DMS114 treated with DMSO at 0.1 percent for 48 hours (cell line): ENCODE results near the gene NRBF2.
"Not testable (repeated sequence)": the region's sequence is repeated elsewhere in the genome, so short reads cannot be mapped to it uniquely, and the experiment has no call there.

Source experiments
- DNase-seq: peaks from one replicate; lab custom pipeline; 2025; ENCODE audit not compliant: unreplicated experiment; lab: John Stamatoyannopoulos, UW

Gene NRBF2

GRCh38 chr10:63116452-63117072 lies 16.6 kb upstream of the NRBF2 start:
- DNase-seq, result no peak

- DNase-seq, result no peak
These were observed 14.1 kb upstream of the NRBF2 start for GRCh38 chr10:63119041-63119440.

GRCh38 chr10:63120554-63120953 lies 12.6 kb upstream of the NRBF2 start:
- no peak for DNase-seq

GRCh38 chr10:63123727-63124362 lies 9.3 kb upstream of the NRBF2 start:
- DNase-seq, result no peak

DNA sequence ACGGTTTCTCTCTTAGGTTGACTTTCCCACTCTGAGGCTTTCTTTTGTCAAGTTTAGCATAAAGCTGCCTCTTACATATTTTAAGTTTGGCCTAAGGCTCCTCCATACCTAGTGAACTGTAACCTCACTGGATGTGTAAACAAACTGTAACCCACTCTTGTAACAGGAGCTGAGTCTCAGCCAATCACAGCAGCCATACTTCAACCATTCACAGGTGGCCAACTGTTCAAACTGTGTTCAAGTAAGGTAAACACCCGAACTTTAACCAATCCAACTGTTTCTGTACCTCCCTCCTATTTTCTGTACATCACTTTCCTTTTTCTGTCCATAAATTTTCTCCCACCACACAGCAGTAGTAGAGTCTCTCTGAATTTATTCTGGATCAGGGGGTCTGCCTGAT lies 7.7 kb upstream of the NRBF2 start:
- no peak for DNase-seq

- no peak for DNase-seq
These were observed 4.7 kb upstream of the NRBF2 start for GRCh38 chr10:63128443-63128842.

- no peak for DNase-seq
These were observed 3.2 kb upstream of the NRBF2 start for GRCh38 chr10:63129888-63130287.

DNA sequence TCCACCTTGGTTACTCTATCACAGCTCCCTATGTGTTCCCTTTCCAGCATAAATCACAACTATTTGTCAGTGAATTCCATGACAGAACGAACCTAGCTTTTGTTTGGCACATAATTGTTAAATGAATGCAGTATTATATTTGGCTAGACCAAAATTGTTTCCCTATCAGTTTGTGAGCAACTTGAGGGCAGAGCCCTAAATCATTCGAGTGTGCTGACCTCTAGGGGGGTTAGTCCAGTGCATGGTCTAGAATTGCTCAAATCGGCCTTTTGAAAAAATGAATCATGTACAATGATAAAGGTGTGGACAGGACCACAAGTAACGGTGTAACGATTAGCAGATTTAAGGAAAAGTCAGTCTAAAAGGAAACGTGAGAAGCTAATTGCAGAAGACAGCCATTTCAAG lies 475 bp upstream of the NRBF2 start:
- DNase-seq, result no peak

DNA sequence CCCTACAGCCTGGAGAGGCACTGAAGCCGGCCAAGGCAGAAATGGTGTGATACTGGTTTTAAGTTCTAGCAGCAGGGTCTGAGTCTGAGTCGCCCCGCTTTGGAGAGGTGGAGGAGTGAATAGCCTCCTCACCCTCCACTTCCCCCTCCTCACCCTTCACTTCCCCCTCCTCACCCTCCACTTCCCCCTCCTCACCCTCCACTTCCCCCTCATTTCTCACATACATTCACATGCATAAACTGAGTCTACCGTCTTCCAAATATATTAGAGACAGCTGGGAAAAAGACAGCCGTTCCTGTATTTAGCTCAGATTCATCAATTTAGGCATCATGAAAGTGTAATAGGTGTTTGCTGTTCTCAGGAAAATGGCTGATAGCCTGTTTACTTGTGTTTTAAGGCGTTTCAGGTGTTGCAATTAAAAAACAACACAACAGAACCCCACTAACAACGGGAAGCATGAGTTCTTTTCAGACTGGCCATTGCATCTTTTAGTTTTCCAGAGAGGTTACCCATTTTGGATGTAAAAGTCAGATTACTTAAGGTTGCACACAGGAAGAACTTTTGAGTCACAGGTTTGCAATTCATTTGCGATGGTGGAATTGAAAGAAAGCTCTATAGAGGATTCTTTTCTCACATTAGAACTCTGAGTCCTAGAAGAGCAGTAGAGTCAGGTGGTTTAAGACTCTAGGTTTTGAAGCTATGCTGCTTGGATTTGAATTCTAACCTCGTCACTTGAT lies 861 bp downstream of the NRBF2 start:
- no peak for DNase-seq

- no peak for DNase-seq
These were observed 4.2 kb downstream of the NRBF2 start for GRCh38 chr10:63137306-63137705.

GRCh38 chr10:63140077-63140476 lies 6.9 kb downstream of the NRBF2 start:
- no peak for DNase-seq

DNA sequence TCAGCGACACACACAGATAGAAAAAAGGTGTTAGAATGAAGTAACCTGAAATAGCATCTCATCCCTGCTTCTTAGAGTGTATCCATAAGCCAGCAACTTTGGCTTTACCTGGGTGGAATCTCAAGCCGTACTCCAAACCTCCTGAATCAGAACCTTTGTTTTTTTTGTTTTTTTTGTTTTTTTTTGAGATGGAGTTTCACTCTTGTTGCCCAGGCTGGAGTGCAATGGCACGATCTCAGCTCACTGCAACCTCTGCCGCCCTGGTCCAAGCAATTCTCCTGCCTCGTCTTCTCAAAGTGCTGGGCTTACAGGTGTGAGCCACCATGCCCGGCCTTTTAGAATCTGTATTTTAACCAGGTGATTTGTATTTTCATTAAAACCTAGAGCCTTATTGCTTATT lies 9.0 kb downstream of the NRBF2 start:
- no peak for DNase-seq

GRCh38 chr10:63143987-63144386 lies 10.9 kb downstream of the NRBF2 start:
- DNase-seq, result no peak

DNA sequence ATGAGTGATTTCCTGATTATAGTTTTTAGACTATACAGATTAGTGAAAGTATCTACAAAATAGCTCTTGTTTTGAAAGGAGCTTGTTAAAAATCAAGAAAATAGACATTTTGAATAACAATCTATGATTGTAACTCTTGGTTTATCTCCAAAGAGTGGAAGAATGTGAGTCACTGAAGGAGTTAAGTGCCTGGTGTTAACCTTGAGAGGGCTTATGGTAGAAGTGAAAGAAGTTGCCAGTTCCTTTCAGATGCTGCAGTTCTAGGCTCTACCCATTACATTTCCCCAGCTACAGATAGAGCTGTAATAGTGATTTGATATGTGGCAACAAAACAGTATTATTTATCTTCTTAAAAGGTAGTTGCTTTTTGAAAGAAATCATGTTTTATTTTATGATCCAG lies 12.7 kb downstream of the NRBF2 start:
- no peak for DNase-seq

DNA sequence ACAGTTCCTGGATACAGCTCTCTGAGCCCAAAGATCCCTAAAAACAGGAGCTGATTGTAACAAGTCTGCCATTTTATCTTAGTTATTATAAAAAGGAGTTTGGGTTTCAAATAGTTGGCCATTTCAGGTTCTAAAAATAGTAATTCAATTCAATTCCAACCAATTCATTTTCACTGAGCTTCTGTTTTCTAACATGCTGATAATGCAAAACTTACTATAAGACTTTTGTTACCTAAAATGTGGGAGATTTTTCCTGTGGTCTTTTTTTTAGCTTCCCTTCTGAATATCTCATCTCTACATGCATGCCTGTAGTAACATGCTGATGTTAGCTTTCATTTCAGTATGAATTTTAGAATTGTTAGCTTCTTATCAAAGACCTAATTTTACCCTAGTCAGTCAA lies 13.4 kb downstream of the NRBF2 start:
- DNase-seq, result no peak

GRCh38 chr10:63150745-63151144 lies 17.6 kb downstream of the NRBF2 start:
- no peak for DNase-seq

- DNase-seq, result not testable (repeated sequence)
These were observed 20.9 kb downstream of the NRBF2 start for GRCh38 chr10:63153868-63154545.

DNA sequence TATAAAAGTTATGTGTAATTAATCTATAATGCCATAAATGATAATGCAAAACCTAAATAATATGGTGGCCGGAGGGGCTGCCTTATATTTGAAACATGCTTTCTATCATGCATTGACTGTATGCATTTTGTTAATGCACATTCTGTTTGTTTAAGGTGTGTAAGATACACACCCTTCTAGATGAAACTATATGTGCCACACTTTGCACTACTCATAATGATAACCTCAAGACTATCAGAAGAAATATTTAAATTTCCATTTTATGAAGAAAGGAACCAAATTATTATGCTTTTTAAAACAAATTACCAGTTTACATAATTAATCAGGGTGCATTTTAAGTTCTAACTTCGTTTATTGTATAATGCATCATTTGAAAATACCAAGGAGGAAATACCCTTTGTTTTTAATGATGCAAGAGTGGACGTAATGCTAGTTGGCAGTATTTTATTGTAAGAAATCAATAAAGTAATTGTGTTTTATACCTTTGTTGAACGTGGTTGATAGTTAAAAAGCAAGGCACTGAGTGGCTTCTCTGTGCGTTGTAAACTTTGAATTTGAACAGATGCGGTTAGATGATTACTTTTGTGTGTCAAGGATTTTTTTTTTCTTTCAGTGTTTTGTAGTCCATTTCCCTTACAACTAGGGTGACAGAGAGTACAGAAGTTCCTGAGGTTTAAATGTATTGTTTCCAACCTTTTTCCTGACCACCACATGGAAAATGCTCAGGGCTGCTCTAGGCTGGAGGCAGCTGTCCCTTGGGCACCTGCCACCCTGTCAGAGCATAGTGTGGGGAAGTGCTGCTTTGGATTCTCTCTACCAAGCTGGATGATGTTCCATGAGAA lies 21.6 kb downstream of the NRBF2 start:
- no peak for DNase-seq

DNA sequence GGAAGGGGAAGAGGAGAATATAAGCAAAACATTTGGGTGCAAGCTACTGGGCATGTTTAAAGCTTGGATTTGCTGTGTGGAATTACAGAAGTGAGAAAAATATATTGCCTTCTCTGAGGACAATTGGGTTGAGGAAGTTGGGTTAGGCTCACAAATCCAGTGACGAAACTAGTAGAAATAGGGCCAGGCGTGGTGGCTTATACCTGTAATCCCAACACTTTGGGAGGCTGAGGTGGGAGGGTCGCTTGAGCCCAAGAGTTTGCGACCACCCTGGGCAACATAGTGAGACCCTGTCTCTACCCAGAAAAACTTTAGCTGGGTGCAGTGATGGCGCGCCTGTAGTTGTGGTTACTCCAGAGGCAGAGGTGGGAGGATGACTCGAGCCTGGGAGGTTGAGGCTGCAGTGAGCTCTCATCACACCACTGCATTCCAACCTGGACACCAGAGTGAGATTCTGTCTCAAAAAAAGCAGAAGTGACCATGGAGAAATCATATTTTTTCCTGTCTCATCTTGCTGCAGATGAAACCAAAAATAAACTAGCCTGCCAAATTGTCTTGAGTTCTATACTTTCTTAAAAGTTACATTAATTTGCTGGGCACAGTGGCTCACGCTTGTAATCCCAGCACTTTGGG lies 22.4 kb downstream of the NRBF2 start:
- DNase-seq, result no peak

DNA sequence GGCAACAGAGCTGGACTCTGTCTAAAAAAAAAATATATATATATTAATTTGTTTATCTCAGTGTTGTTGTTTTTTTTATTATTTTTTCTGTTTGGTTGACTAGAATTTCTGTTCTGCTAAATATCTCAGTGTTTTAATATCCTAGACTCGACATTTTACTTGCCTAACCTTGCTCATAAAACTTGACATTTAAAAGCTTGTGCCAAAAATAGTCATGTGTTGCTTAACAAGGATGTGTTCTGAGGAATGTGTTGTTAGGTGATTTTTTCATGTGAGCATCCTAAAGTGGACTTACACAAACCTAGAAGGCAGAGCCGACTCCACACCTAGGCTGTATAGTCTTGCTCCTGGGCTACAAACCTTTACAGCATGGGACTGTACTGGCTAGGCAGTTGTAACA lies 23.1 kb downstream of the NRBF2 start:
- DNase-seq, result no peak
